DMS79 (cell line): ENCODE measurements around the gene SP140.
"Not testable (repeated sequence)": the region's sequence is repeated elsewhere in the genome, so short reads cannot be mapped to it uniquely, and the experiment has no call there.

Source experiments
- DNase-seq: peaks from one replicate; lab custom pipeline; 2025; lab: John Stamatoyannopoulos, UW

Gene SP140

DNA sequence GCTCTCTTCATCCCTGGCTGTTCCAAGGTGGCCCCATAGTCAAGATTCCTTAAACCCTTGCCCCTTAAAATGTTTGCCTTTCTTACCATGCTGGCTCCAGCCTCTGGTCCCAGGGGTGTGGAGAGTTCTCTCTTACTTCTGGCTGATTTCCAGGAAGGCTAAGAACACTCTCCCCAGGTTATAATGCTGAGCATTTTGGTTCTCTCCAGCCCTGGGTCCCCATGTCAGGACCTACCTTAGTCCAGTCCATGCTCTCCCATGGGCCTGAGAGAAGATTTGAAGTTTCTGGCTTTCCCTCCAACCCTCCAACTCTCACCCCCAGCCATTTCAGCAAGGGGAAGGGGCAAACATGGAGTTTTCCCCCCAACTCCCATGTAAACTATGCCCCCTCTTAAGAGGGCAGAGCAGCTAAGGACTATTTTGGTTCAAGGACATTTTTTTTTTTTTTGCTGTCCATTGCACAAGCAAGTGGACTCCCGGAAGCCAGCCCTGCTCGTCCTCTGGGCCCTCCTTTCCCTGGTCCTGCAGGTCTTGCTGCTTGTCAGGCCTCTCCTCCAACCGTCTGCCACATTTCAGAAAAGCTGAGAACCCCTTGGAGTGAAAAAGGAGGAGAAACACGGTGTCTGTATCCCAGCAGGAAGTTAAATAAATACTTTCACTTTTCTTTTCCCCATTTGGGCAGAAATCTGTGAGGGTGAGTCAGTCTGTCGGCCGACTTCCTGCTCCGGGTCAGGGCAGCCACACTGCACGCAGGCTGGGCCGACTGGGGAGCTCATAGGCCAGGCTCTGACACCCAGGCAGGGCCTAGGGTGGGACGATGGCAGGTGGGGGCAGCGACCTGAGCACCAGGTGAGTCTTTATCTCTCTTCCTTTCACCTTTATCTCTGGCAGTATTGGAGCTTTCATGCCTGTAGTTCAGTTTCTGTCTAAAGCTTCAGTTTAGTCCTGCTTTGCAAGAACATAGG, 101.2 kb downstream of the SP140 start, which contains the start of gene SP140L:
Gene SP140L, plus strand, starts transcription at position 741 of the 965 bp plus-strand sequence. Its CDS starts 77 bp downstream, at position 818.
- no peak for DNase-seq

DNA sequence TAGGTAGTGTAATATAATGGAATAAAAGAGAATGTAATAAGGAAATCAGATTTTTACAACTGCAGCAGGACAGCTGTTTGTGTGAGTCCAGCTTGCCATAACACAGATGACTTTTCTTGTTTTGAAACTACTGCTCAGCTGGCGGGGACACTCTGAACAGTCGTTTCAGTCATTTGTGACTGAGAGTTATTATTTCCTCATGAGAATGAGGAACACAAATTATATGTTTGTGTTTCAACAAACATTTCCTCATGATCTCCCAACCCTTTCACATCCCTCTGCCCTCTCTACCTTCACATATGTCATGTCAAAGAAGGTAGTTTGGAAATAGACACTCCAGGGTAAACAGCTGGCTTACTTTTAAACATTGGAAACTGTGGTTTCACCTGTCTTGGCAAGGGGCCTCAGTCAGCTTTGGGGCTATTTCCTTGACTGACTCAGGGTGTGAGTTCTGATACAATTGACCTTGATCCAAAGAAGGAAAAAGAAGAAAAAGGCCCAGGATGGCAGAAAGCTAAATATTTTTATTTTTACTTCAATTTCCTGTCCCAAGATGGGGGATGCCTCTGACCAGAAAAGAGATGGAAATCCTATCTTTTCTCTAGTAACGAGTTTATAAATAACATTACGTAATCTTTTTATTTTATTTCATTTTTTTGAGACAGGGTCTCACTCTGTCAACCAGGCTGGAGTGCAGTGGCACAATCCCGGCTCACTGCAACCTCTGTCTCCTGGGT, 102.0 kb downstream of the SP140 start:
- DNase-seq: no peak

DNA sequence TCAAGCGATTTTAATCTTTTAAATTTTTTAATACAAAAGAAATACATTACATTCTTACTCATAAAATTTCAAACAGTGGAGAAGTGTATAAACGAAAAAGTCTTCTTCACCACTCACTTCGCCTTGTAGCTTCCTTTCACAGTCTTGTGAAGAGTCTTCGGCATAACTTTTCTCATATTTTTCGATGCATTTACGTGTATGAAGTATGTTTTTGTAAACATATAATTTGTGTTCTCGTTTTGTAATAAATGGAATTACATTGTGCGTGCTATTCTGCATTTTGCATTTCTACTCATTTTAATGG, 102.6 kb downstream of the SP140 start:
- no peak for DNase-seq

DNA sequence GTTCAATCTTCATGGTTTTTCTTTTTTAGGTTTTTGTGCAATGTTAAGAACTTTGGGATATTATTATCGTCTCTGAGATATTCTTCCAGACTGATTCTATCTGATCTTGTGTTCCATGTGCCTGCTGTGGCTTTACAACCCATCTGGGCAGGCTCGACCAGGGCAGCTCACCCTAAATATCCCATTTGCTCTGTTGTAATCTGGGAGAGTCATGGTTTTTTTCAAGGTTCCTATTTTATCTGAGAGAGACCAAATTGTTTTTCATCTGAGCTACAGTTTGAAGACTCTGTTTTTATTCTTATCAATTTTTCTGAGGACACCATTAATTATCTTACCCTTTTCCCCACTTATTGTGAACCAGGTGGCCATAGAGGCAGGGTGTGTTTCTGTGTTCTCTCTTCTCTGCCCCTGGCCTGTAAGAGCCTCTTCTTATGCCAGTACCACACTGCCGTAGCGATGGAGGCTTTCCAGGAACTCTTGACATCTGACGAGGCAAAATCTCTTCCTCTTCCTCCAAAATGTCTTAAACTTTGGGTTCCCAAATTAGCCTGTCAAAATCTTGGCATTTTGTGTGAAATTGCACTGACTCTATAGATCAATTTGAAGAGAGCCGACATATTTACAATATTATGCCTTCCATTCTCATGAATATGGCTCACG, 104.5 kb downstream of the SP140 start:
- no peak for DNase-seq

DNA sequence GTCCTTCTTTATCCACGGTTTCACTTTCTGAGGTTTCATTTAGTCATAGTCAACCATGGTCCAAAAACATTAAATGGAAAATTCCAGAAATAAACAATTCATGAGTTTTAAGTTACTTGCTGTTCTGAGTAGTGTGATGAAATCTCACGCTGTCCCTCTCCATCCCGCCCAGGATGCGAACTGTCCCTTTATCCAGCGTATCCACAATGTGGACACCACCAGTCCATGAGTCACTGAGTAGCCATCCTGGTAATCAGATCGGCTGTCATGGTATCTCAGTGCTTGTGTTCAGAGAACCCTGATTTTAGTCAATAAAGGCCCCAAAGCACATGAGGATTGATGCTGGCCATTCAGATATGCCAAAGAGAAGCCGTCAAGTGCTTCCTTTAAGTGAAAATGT, 105.2 kb downstream of the SP140 start:
- DNase-seq: no peak

DNA sequence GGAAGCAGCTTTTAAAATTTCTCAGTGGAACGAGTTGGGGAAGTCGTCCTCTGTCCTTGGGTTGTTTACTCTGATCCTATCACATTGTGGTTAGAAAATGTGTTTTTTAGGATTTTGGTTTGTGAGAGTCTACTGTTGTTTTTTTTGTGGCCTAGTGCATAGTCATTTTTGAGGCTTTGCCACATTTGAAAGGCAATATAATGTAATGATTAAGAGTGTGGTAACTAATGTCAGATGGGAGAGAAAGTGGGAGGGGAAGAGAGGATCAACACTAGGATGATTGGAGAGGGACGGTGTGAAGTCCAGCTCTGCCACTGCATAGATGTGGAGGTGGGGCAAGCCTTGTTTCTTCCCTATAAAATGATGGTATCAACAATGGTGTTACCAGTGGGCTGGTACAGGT, 109.9 kb downstream of the SP140 start:
- no peak for DNase-seq

DNA sequence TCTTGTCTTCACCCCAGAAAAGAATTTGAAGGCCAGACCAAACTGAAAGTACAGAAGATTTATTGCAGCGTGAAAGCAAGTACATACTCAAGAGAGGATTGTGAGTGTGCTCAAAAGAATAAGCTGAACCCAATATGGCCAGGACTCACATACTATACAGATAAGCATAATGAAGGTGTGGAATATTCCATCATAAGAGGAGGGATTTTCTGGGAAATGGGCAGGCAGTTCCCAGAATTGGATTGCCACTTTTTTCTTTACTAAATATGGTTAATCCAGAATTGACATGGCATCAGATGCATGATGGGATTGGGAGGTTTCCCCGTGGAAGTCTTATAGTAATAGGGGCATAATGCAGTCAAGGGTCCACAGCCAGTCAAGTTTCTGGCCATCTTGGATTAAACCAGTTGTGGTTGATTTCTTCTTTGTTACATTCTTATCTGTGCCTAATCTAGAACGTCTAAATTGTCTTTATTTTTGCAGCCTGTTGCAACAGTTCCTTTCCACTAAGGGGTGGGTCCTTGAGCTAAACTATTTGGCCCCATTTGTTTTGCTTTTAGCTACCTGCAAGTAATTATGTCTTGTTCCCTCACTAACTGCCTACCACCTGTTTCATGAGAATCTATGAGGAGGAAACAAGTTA, 110.4 kb downstream of the SP140 start:
- DNase-seq: no peak

DNA sequence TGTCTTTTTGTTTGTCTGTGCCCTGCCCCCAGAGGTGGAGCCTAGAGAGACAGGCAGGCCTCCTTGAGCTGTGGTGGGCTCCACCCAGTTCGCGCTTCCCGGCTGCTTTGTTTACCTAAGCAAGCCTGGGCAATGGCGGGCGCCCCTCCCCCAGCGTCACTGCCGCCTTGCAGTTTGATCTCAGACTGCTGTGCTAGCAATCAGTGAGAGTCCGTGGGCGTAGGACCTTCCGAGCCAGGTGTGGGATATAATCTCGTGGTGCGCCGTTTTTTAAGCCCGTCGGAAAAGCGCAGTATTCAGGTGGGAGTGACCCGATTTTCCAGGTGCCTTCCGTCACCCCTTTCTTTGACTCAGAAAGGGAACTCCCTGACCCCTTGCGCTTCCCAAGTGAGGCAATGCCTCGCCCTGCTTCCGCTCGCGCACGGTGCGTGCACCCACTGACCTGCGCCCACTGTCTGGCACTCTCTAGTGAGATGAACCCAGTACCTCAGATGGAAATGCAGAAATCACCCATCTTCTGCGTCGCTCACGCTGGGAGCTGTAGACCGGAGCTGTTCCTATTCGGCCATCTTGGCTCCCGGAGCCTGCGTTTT, 116.5 kb downstream of the SP140 start:
- not testable (repeated sequence) for DNase-seq

DNA sequence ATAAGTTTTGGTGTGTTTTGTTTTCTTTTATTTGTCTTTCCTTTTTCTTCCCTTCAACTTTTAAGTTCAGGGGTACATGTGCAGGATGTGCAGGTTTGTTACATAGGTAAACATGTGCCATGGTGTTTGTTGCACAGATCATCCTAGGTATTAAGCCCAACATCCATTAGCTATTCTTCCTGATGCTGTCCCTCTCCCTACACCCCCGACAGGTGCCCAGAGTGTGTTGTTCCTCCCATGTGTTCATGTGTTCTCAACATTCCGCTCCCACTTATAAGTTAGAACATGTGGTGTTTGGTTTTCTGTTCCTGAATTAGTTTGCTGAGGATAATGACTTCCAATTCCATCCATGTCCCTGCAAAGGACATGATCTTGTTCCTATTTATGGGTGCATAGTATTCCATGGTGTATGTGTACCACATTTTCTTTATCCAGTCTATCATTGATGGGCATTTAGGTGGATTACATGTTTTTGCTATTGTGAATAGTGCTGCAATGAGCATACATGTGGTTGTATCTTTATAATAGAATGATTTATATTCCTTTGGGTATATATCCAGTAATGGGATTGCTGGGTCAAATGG, 117.6 kb downstream of the SP140 start:
- DNase-seq: not testable (repeated sequence)

DNA sequence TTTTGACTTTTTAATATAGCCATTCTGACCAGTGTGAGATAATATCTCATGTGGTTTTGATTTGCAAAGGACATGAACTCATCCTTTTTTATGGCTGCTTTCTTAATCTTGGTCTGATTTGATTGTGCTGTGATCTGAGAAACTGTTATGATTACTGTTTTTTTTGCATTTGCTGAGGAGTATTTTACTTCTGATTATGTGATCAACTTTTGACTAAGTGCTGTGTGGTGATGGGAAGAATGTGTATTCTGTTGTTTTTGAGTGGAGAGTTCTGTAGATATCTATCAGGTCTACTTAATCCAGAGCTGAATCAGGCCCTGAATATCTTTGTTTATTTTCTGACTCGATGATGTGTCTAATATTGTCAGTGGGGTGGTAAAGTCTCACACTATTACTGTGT, 118.2 kb downstream of the SP140 start:
- DNase-seq: no peak

DNA sequence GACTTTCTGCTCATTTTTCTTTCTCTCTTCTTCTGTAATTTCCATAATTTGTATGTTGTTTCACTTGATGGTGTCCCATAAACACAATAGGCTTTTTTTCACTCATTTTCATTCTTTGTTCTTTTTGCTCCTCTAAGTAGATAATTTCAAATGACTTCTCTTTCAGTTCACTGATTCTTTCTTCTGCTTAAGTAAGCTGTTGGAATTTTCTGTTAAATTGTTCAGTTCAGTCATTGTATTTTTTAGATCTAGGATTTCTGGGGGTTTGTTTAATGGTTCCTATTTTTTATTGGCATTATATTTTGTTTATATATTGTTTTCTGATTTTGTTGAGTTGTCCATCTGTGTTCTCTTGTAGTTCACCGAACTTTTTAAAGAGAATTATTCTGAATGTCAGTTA, 120.9 kb downstream of the SP140 start:
- no peak for DNase-seq

DNA sequence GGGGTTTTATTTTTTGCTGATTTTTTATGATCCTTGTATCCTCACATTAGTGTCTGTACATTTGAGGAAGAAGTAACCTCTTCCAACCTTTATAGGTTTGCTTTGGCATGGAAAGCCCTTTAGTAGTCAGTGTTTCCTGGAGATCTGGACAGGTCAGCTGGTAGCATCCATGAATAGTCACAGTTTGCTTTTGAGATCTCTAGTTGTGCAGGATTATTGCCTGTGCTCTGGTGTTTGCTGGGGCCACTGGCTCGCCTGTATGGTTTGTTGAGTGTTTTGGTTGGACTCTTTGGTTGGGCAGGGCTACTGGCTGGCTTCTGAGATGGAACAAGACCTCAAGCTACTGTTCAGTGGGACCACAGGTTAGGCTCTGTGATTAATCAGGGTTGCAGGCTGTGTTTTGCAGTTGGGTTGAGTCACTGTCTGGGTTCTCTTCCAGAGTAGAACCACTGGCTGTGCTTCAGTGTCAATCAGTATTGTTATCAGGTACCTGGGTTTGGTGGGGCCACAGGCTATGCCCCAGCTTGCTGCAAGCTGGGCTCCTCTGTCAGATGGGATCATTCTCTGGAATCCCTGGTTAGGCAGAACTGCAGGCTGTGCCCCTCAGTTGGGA, 121.5 kb downstream of the SP140 start:
- no peak for DNase-seq

DNA sequence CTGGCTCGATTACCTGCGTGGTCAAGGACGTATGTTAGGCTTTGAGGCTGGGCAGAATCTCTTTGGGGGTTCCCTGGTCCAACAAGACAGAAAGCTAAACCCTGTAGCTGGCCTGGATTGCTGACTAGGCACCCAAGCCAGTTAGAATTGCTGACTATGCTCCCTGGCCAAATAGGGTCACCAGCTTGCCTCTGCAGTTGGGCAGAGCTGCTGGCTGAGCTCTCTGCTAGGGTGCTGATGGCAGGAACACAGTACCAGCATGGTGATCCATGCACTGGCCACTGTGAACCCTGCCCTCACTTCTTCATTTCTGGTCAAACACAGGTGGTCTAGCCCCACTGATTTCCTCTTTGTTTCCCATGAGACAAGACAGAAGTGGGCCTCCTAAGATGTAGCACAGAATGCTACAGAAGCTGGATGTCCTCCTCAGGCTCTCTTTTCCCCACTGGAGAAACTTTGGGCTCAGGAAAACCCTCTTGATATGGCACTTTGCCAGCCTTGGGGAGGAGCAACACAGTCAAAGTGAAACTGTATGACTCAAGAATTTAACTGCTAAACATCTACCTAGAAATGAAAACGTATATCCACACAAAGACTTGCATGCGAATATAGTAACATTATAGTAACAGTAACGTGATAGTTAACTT, 122.2 kb downstream of the SP140 start:
- no peak for DNase-seq

DNA sequence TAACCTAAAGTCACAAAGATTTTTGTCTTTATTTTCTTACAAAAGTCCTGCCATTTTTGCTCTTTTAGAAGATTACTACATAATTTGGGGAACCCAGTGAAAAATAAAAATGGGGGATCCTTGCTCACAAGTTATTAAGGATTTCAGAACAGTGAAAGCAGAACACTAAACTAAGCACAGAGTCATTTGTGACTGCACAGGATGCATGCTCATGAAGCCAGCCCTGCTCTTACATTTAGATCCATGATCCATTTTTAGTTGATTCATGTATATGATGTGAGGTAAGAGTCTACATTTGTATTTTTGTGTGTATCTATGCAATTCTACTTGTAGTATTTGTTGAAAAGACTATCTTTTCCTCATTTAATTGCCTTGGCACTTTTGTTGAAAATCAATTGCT, 123.3 kb downstream of the SP140 start:
- DNase-seq: no peak

DNA sequence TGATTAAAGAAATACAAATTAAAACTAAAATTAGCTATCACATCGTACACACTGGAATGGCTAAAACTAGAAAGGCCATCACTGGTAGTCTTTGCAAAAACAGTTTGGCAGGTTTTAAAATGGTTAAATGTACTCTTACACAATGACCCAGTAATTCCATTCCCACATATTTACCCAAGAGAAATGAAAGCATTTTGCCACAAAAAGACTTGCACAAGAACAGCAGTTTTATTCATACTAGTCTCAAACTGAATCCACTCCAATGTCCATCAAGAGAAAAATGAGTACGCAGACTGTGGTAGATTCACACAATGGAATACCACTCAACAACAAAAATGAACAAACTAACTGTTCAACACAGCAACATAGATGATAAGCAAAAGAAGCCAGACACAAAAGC, 130.5 kb downstream of the SP140 start:
- DNase-seq: no peak

DNA sequence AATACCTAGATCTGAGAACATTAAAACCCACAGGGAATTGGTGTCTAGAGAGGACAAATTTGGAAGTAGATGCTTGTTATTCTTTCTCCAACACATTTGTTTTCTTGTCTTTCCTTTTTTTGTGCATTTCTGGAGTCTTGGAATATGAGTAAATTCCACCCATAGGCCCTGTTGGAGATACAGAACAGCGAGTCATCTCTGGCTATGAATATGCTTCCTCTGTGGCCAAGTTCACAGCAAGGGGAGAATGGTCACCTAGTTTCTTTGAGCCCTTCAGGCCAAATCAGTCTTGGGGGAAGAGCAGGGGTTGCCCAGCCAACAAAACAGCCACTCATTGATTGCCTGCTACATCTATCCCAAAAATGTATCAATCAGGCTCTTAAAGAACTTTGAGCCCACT, 132.8 kb downstream of the SP140 start:
- no peak for DNase-seq

DNA sequence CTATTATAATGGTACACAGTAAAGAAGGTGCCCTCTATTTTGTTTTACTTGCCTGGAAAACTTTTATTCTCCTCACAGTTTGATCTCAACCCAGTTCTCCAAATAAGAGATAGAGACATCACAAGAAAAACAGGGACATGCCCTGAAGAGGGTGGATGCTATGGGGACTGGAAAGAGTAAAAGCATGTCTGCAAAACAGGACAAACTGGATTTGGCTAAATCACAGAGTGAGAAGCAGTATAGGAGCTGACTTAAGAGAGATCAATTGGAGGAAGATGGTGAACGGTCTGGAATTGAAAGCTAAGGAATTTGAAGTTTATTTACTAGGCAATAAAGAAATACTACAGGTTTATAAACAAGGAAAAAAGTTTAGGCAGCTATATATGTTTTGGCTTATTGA, 134.5 kb downstream of the SP140 start:
- DNase-seq: no peak

DNA sequence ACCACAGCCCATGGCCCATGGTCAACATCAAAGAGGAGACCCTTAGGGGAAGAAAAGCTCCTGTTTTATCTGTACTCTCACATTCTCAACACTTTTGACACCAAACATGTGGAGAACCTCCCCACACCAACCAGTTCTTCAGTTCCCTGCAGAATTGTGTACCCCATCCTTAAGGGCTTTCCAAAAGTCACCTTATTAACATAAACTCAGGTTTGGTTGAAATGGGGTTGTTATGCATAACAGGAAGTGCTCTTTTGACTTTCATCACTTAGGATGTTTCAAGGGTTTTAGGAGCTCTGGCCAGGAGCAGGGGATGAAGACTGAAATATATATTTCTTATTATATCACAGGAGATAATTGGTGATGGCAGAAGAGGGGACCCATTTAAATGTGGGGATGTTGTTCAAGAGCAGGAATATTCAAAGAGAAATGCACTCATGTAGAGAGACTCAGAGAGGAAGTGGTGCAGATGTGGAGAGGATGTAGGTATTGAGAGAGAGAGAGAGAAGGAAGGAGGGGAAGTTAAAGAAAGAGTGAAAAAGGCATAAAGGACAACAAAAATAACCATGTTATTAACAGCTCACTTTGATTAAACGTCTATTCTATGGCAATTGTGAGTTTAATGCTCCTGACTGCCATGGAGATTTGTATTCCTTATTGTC, 136.6 kb downstream of the SP140 start:
- no peak for DNase-seq
